ENCODE results near the gene COMMD3. TPM values are rescaled to one million over a fixed set of nuclear protein-coding genes. Genes with fewer than 3 reads are reported as not detected.

COMMD3 gene
- 10 to 100 TPM; 30.7 to 38.8 TPM for total RNA-seq

DNA sequence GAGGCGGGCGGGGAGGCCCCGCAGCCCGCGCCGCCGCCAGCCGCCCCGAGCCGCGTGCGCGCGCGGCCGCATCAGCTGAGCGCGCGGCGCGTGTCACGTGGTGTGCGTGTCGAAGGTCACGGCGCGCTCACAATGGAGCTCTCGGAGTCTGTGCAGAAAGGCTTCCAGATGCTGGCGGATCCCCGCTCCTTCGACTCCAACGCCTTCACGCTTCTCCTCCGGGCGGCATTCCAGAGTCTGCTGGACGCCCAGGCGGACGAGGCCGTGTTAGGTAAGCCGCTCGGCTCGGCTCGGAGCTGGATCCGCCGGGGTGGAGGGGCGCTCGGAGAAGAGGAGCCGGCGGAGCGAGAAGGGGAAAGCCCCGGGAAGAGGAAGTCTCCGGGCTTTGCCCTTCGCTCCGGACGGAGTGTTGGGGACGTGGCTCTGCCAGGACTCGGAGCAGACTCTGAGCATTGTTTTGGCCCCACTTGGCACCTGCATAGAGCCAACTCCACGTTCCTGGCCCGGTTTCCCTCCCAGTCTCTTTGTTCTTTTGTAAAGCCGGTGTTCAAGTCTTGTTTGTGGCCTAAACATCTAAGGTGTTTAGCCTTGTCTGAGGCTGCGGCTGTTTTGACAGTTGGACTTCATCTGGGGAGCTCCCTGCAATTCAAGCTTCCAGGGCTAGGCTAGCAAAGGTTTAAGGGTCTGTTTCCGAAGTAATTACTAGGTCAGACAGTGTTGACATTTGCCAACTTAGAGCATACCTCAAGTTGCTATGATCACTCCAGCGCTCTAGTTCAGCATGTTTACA, at the start of gene COMMD3:
TSS of gene COMMD3 (plus strand) at position 103 of the 790 bp plus-strand sequence. CDS start at position 133, 30 bp downstream.
- H3K4me3 ChIP-seq = peak within 1 kb of the TSS; percentile 72 to 93
- H3K4me1 ChIP-seq (replicated peaks) = peaks cover 7% of the 10 kb centered on the region
- H3K36me3 ChIP-seq = no peaks in the 10 kb centered on the region
- peak; percentile 87 for DNase-seq (ENCODE audit: low spot score)
- no peaks in the 10 kb centered on the region for H3K9me3 ChIP-seq
- H3K27me3 ChIP-seq (replicated peaks; ENCODE audit: insufficient read depth) = no peaks in the 10 kb centered on the region
- TF ChIP-seq, protein P1, sequence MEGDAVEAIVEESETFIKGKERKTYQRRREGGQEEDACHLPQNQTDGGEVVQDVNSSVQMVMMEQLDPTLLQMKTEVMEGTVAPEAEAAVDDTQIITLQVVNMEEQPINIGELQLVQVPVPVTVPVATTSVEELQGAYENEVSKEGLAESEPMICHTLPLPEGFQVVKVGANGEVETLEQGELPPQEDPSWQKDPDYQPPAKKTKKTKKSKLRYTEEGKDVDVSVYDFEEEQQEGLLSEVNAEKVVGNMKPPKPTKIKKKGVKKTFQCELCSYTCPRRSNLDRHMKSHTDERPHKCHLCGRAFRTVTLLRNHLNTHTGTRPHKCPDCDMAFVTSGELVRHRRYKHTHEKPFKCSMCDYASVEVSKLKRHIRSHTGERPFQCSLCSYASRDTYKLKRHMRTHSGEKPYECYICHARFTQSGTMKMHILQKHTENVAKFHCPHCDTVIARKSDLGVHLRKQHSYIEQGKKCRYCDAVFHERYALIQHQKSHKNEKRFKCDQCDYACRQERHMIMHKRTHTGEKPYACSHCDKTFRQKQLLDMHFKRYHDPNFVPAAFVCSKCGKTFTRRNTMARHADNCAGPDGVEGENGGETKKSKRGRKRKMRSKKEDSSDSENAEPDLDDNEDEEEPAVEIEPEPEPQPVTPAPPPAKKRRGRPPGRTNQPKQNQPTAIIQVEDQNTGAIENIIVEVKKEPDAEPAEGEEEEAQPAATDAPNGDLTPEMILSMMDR (IDR thresholded peaks at IDR 0.05) = no peak
- TF ChIP-seq POLR2AphosphoS5 (IDR thresholded peaks at IDR 0.05) = peak; percentile 77
- peak; percentile 83 for TF ChIP-seq POLR2A (IDR thresholded peaks at IDR 0.05)
- under 1% methylated on average over 63 of the region's 63 CpGs for WGBS
- intact Hi-C loops (cut with DNase I) = loop anchor here (1.0 to 10.0 kb wide), 5 partner anchors 64 to 748 kb away; partner anchors contain the start of gene DNAJC1
- H3K27ac ChIP-seq = peak within 1 kb of the TSS; percentile 88 to 97

DNA sequence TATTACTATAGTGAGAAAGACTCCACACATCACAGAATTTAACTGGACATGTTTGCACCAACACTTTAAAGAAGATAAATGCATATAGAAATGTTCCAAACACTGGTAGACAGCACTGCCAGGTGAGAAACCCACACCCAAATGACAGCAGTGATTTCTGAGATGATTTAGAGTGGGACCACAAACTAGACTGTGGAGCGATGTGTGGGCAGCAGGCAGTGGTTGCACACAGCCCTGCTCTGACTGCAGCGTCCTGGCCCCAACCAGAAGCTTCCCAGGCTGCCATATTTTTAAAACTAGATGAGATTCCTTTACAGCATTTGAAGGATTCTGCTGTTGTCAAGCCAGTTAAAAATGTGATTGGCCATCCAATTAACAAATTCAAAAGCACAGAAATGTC, 47.7 kb upstream of the COMMD3 start:
- no peak overlapping the region for H3K27ac ChIP-seq
- no peak overlapping the region for H3K4me3 ChIP-seq
- no peaks in the 10 kb centered on the region for H3K4me1 ChIP-seq (replicated peaks)
- DNase-seq (ENCODE audit: low spot score) = no peak
- H3K27me3 ChIP-seq (replicated peaks; ENCODE audit: insufficient read depth) = no peaks in the 10 kb centered on the region
- intact Hi-C loops (cut with DNase I) = no loop called here
- TF ChIP-seq, protein P1 (IDR thresholded peaks at IDR 0.05) = no peak
- TF ChIP-seq POLR2A (IDR thresholded peaks at IDR 0.05) = no peak
- TF ChIP-seq POLR2AphosphoS5 (IDR thresholded peaks at IDR 0.05) = no peak
- no peaks in the 10 kb centered on the region for H3K9me3 ChIP-seq
- WGBS = 90% methylated on average over 2 of the region's 2 CpGs
- no peaks in the 10 kb centered on the region for H3K36me3 ChIP-seq

- no peak overlapping the region for H3K4me3 ChIP-seq
- no peak overlapping the region for H3K27ac ChIP-seq
- no peaks in the 10 kb centered on the region for H3K27me3 ChIP-seq (replicated peaks; ENCODE audit: insufficient read depth)
- intact Hi-C loops (cut with DNase I) = no loop called here
- no peaks in the 10 kb centered on the region for H3K36me3 ChIP-seq
- TF ChIP-seq, protein P1 (IDR thresholded peaks at IDR 0.05) = no peak
- TF ChIP-seq POLR2A (IDR thresholded peaks at IDR 0.05) (no peak), POLR2AphosphoS5 (IDR thresholded peaks at IDR 0.05) (no peak)
- 94% methylated on average over 5 of the region's 6 CpGs for WGBS
- no peak for DNase-seq (ENCODE audit: low spot score)
- no peaks in the 10 kb centered on the region for H3K9me3 ChIP-seq
- no peaks in the 10 kb centered on the region for H3K4me1 ChIP-seq (replicated peaks)
These were observed 44.4 kb upstream of the COMMD3 start for GRCh38 chr10:22271786-22272185.

- Histone ChIP-seq H3K4me1 (replicated peaks) (no peaks in the 10 kb centered on the region), H3K9me3 (no peaks in the 10 kb centered on the region), H3K27me3 (replicated peaks; ENCODE audit: insufficient read depth) (no peaks in the 10 kb centered on the region), H3K27ac (no peak overlapping the region), H3K36me3 (no peaks in the 10 kb centered on the region), H3K4me3 (no peak overlapping the region)
- 98% methylated on average over 4 of the region's 4 CpGs for WGBS
- intact Hi-C loops (cut with DNase I) = no loop called here
- DNase-seq (ENCODE audit: low spot score) = no peak
- TF ChIP-seq POLR2AphosphoS5 (IDR thresholded peaks at IDR 0.05) (no peak), POLR2A (IDR thresholded peaks at IDR 0.05) (no peak)
- TF ChIP-seq, protein P1 (IDR thresholded peaks at IDR 0.05) = no peak
These were observed 37.8 kb upstream of the COMMD3 start for GRCh38 chr10:22278441-22278782.

GRCh38 chr10:22280078-22280477, 36.1 kb upstream of the COMMD3 start:
- 72% methylated on average over 6 of the region's 6 CpGs for WGBS
- Histone ChIP-seq H3K27ac (no peak overlapping the region), H3K36me3 (no peaks in the 10 kb centered on the region), H3K9me3 (no peaks in the 10 kb centered on the region), H3K4me1 (replicated peaks) (no peaks in the 10 kb centered on the region), H3K4me3 (no peak overlapping the region), H3K27me3 (replicated peaks; ENCODE audit: insufficient read depth) (no peaks in the 10 kb centered on the region)
- TF ChIP-seq POLR2A (IDR thresholded peaks at IDR 0.05) = no peak
- TF ChIP-seq, protein P1 (IDR thresholded peaks at IDR 0.05) = no peak
- no peak for TF ChIP-seq POLR2AphosphoS5 (IDR thresholded peaks at IDR 0.05)
- no peak for DNase-seq (ENCODE audit: low spot score)
- intact Hi-C loops (cut with DNase I) = no loop called here
